Adipose tissue (tissue), 3 donors: Measurements from ENCODE around the gene CPEB1. TPM values are rescaled to one million over a fixed set of nuclear protein-coding genes. Genes with fewer than 3 reads are reported as not detected.
"Not testable (repeated sequence)": the region's sequence is repeated elsewhere in the genome, so short reads cannot be mapped to it uniquely, and the experiment has no call there.

Experiments
- H3K27ac ChIP-seq: one replicate; pipeline ENCODE4 v1.5.1; 2013; ENCODE audit warnings: low read depth, low read length
- polyA plus RNA-seq, 3 donors: library from polyadenylated mRNA; stranded (reverse); fragments of 200-250 nt; gene quantifications; one replicate each; pipeline ENCODE4 v1.2.3, GENCODE V29; 2013
- donor health status: healthy with polysubstance abuse.
- donor health status: Bipolar disorder and iron deficiency.
- donor health status: healthy.

The CPEB1 gene
- polyA plus RNA-seq, 3 donors, result 0.48 to 8.2 (median 0.49) TPM

- not testable (repeated sequence) for H3K27ac ChIP-seq
These were observed 149.2 kb downstream of the CPEB1 start for GRCh38 chr15:82497978-82498377.

Other genes starting within 250 kb of the CPEB1 start
- gene GOLGA6L9, start 217.5 kb downstream of the CPEB1 start, polyA plus RNA-seq, result 1 to 10 TPM in 2 of 3 donors, under 1 TPM in 1; 0.71 to 7.3 (median 1.7) TPM
- gene RPS17, start 106.9 kb downstream of the CPEB1 start, polyA plus RNA-seq, result 1,000 to 10,000 TPM; 3,243 to 6,403 (median 4,473) TPM
- gene AP3B2, start 62.5 kb upstream of the CPEB1 start, polyA plus RNA-seq, result 1 to 10 TPM in 1 of 3 donors, under 1 TPM in 2; 0.67 to 2.4 (median 0.70) TPM
- under 1 TPM in 2 of 3 donors, not detected in 1; 0.01 to 0.11 TPM for gene FSD2, start 158.7 kb upstream of the CPEB1 start, polyA plus RNA-seq
- 1 to 10 TPM; 3.2 to 4.8 (median 4.5) TPM for gene WHAMM, start 162.3 kb upstream of the CPEB1 start, polyA plus RNA-seq